Astrocyte of the spinal cord (primary cell): ENCODE measurements around the gene ODAD4.
A peak's percentile ranks its signal among the peaks of the same experiment; 100 is the strongest.

Experiments used
- DNase-seq: peaks from one replicate; pipeline ENCODE4 v3.0.0; 2011; ENCODE audit warnings: low read depth, low spot score
- H3K4me3 ChIP-seq: 2 replicates; pipeline ENCODE4 v1.5.1; 2011; ENCODE audit warnings: low read depth, mild to moderate bottlenecking, low read length, moderate library complexity
- in situ Hi-C: cut with HindIII; loops from 2 replicates; pipeline ENCODE4 v1.10.0; 2017; ENCODE audit warnings: low sequenced_read_pairs
- TF ChIP-seq, protein P1 (sequence below): IDR thresholded peaks from 2 replicates; pipeline ENCODE4 v1.5.1; 2012; ENCODE audit warnings: low read depth, mild to moderate bottlenecking, low read length, inconsistent platforms

Gene ODAD4

DNA sequence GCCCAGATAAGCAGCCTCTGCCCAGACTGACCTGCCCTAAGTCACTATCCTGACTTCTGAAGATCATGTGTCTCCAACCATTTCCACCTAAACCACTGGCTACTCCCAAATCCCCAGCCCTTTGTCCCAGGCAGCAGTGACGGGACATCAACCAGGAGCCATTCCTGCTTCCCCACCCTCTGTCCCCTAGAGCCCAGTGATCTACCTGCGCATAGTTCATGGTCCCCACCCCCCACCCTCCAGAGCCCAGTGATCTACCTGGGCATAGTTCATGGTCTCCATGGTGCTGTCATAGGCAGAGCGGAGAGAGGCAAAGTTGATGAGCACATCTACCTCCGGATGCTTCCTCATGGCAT lies 38.4 kb upstream of the ODAD4 start:
- TF ChIP-seq, protein P1, sequence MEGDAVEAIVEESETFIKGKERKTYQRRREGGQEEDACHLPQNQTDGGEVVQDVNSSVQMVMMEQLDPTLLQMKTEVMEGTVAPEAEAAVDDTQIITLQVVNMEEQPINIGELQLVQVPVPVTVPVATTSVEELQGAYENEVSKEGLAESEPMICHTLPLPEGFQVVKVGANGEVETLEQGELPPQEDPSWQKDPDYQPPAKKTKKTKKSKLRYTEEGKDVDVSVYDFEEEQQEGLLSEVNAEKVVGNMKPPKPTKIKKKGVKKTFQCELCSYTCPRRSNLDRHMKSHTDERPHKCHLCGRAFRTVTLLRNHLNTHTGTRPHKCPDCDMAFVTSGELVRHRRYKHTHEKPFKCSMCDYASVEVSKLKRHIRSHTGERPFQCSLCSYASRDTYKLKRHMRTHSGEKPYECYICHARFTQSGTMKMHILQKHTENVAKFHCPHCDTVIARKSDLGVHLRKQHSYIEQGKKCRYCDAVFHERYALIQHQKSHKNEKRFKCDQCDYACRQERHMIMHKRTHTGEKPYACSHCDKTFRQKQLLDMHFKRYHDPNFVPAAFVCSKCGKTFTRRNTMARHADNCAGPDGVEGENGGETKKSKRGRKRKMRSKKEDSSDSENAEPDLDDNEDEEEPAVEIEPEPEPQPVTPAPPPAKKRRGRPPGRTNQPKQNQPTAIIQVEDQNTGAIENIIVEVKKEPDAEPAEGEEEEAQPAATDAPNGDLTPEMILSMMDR = no peak
- no peak for DNase-seq
- H3K4me3 ChIP-seq = no peak overlapping the region
- in situ Hi-C loops = no loop called here

DNA sequence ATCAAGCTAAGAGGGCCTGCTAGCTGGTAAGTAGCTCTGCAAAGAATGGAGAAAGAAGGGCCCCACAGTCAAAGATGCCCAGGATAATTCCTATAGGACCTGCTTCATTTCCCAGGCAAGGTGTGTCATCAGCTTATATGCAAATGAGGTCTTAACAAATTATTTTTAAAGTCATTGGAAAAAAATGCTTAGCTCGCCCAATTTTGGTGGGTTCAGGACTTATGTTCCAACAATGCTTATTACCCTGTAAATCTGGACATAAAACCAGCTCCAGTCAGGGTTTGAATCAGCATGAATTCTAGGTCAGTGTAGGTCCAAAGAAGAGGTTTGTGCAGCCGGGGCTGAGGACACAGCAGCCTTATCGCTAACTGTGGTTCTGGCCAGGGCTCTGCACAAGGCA lies 37.0 kb upstream of the ODAD4 start:
- TF ChIP-seq, protein P1 = no peak
- DNase-seq = no peak
- no peak overlapping the region for H3K4me3 ChIP-seq
- in situ Hi-C loops = no loop called here

DNA sequence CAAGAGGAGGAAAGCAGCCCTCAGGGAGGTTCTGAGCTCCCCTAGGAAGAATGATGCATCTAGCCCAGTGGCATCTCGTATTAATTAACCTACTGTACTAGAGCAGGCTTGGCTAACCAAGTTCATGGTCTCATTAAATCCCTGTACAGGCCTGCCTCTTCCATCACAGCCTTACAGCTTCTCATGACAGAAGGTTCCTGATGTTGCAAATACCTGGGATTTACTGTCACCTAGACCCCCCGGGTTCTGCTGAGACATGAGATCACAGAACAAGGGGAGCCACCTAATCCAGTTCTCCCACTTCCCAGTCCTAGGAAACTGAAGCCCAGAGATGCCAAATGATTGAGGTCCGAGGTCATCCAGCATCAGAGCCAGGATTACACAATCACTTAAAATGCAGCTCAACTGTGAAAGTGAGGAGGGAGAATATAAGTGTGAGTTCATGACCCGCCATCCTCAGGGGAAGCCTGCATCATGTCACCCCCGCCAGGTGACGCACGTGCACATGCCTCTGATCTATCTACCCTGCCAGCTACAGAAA lies 35.6 kb upstream of the ODAD4 start:
- TF ChIP-seq, protein P1 = no peak
- no peak overlapping the region for H3K4me3 ChIP-seq

DNA sequence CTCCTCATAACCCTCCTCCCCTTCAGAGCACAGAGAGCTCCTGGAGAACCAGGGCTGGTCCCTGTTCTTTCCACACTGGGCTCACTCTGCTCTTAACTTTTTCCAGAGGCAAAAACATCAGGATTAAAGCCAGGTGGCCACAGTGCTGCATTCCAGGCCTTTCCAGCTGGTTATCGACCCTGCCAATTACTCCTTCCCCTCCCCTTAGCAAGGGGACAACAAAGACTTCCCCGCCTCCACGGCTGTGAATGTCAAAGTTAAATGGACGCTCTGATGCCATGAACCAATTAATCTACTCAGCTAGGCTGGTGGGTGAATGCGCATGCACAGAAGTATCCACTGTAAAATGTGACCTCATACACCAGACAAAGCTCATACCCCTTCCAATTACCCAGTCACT lies 34.8 kb upstream of the ODAD4 start:
- peak; percentile 19 for DNase-seq
- no peak overlapping the region for H3K4me3 ChIP-seq
- in situ Hi-C loops = no loop called here
- TF ChIP-seq, protein P1 = no peak

More for the DNA sequence above, 35.6 kb upstream of the ODAD4 start:
- in situ Hi-C loops = no loop called here
- peak; percentile 88 for DNase-seq

DNA sequence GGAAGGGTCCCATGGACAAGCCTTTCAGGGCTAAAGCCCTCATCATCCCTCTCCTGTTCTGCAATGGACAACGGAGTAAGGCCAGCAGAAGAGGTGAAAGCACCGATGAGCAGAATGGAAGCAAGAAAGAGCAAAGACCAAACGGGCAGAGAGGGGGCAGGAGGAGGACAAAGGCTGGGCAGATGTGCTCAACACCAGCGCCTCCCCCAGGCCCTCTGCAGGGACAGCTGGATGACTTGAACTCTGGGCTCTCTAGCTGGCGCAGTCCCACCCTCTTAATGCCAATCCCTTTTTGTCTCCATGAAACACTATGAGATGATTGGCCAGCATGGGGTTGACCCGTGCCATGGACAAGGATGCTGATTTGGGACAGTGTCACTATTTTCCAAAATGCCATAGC lies 33.7 kb upstream of the ODAD4 start:
- no peak for DNase-seq
- TF ChIP-seq, protein P1 = no peak
- in situ Hi-C loops = no loop called here
- no peak overlapping the region for H3K4me3 ChIP-seq

DNA sequence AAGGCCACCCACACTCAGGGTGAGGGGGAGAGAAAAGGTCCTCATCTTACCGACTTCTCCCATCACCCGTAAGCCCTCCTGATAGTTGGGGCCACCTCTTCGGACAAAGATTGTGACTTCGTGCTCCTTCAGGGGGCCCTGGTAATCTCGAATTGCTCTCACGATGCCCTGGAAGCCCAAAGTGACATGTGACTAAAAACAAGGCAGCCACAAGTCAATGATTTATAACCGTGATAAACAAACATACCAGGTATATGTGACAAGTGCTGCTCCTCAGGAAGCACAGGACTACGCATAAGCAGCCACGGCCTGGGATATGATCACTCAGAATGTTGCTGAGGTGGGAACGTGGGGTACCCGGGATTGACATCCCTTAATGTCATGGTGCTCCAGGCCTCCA lies 28.8 kb upstream of the ODAD4 start:
- in situ Hi-C loops = no loop called here
- TF ChIP-seq, protein P1 = no peak
- no peak overlapping the region for H3K4me3 ChIP-seq
- DNase-seq = no peak
